Activated T-helper 17 cell treated with anti-CD3 and anti-CD28 coated beads, Interleukin-2, amount 50 U/mL, for 72 hours (primary cell): ENCODE measurements around the gene RSPH1. TPM values are rescaled to one million over a fixed set of nuclear protein-coding genes. Genes with fewer than 3 reads are reported as not detected.

Source experiments
- ATAC-seq: fragments of 150-1000 bp; cut with Tn5 transposase; replicated peaks from 2 replicates; pipeline ENCODE4 v1.10.0; 2021; ENCODE audit warnings: mild to moderate bottlenecking, moderate library complexity
- H3K27ac Mint-ChIP-seq: one replicate; pipeline ENCODE4 v1.8.0; 2022; ENCODE audit warnings: mixed read lengths
- H3K27me3 Mint-ChIP-seq: one replicate; pipeline ENCODE4 v1.8.0; 2022; ENCODE audit warnings: mixed read lengths
- H3K36me3 Mint-ChIP-seq: one replicate; pipeline ENCODE4 v1.8.0; 2022; ENCODE audit warnings: low read depth, mild to moderate bottlenecking, mixed read lengths
- H3K4me1 Mint-ChIP-seq: one replicate; pipeline ENCODE4 v1.8.0; 2022; ENCODE audit warnings: mixed read lengths
- H3K4me3 Mint-ChIP-seq: one replicate; pipeline ENCODE4 v1.8.0; 2022; ENCODE audit warnings: mild to moderate bottlenecking, mixed read lengths
- H3K9me3 Mint-ChIP-seq: one replicate; pipeline ENCODE4 v1.8.0; 2022; ENCODE audit warnings: mixed read lengths
- total RNA-seq, 2 donors: library from RNA; stranded (reverse); gene quantifications; one replicate each; pipeline ENCODE4 v1.2.3, GENCODE V29; 2022

The RSPH1 gene
- total RNA-seq = under 1 TPM in 1 of 2 donors, not detected in 1; 0.82 TPM

DNA sequence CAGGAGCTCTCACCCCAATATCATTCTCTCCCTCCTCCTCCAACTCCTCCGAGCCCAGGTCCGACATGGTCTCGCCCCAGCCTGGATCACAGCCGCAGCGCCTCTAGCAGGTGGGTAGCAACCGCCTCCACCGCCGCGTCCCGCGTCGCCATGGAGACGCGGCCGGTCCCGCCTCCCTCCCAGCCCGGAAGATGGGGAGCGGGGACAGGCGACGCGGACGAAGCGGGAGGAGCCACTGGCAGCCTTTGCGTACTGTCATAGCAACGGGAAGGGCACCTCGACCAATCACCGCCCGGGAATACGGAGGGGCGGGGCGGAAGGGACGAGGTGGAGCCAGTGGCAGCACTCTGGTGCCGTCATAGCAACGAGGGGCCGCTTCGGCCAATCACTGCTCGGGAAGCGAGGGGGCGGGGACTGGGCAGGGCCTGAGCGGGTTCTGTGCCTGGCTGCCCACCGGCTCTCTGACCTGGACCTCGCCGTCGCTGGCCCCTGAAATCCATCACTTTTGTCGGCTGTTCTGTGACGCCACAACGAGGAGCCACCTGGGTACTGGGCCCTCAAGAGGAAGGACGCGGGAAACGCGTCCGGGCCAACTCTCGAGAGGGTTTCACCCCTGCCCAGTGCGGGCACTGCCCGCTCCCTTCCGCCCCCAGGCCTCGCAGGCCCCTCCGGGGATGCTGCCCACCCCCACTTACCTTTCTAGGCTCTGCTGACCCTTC lies at the start of gene RSPH1:
Gene RSPH1 (minus strand): TSS at position 105 of the 719 bp plus-strand sequence. CDS start 38 bp downstream, at position 67.
- peaks cover 5% of the 10 kb centered on the region for H3K4me1 Mint-ChIP-seq
- H3K27me3 Mint-ChIP-seq = no peaks in the 10 kb centered on the region
- ATAC-seq = peak; percentile 99
- H3K27ac Mint-ChIP-seq = peak within 1 kb of the TSS; percentile 73
- no peaks in the 10 kb centered on the region for H3K9me3 Mint-ChIP-seq
- peak within 1 kb of the TSS; percentile 83 for H3K4me3 Mint-ChIP-seq
- no peaks in the 10 kb centered on the region for H3K36me3 Mint-ChIP-seq

DNA sequence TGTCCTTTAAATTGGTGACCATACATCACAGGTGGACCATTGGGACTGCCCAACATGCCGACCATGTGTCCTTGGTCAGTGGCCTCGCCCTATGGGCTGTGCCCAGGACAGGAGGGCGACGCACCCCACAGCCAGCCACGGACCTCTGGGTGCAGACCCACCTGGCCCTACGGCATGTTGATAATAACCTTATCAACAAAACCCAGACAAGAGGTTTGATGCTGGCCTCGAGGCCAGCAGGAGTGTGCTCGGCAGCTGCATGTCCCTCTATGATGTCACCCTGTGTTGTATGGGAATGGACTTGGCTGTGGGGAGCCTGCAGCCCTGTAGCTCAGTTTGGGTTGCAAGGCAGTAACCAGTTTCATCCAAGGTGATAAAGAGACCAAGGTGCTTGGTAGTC lies 49.7 kb upstream of the RSPH1 start:
- Mint-ChIP-seq H3K9me3 (no peaks in the 10 kb centered on the region), H3K4me1 (peaks cover 10% of the 10 kb centered on the region), H3K27ac (no peak overlapping the region), H3K4me3 (no peak overlapping the region), H3K36me3 (peaks cover 66% of the 10 kb centered on the region), H3K27me3 (no peaks in the 10 kb centered on the region)
- no peak for ATAC-seq

DNA sequence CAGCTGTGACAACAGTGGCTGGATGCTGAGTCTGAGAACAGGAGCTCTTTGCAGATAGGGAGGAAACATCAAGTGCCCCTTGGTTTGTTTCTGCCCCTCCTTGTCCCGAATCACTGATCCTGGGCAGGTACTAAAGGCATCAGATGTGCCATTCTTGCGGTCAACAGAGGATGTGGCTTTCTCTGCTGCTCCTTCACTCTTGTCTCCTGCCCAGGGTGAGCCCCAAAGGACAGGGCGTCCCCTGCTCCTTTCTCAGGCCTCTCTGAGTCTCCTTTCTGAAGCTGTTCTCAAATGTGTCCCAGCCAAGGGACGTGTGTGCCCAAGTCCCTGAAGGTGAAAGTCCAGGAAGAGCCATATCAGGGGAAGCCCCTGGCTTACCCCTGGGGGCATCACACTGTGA lies 49.3 kb upstream of the RSPH1 start:
- no peaks in the 10 kb centered on the region for H3K9me3 Mint-ChIP-seq
- no peaks in the 10 kb centered on the region for H3K27me3 Mint-ChIP-seq
- ATAC-seq = peak; percentile 39
- H3K4me3 Mint-ChIP-seq = no peak overlapping the region
- peak overlapping the region; percentile 51 for H3K27ac Mint-ChIP-seq
- H3K4me1 Mint-ChIP-seq = peaks cover 10% of the 10 kb centered on the region
- H3K36me3 Mint-ChIP-seq = peaks cover 69% of the 10 kb centered on the region

DNA sequence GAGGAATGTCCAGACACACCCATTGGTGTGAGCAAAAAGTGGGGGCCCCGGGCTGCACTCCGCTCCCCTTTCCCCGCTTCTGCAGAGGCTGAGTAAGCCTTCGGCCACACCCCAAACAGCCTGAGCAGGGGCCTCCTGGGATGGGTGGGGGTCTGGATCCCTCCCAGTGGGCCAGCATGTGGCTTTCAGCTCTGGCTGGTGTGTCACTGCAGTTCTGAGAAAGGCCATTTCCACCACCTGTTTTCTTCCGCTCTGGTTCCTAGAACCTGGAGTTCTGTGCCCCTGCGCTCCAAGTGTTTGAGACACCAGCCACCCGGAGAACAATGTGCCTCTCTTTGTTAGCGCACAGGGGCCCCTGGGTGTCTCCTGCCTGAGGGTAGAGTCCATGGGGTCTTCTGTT lies 48.5 kb upstream of the RSPH1 start:
- no peak for ATAC-seq
- Mint-ChIP-seq H3K27ac (peak overlapping the region; percentile 51), H3K4me1 (peaks cover 10% of the 10 kb centered on the region), H3K9me3 (no peaks in the 10 kb centered on the region), H3K4me3 (no peak overlapping the region), H3K36me3 (peaks cover 69% of the 10 kb centered on the region), H3K27me3 (no peaks in the 10 kb centered on the region)

DNA sequence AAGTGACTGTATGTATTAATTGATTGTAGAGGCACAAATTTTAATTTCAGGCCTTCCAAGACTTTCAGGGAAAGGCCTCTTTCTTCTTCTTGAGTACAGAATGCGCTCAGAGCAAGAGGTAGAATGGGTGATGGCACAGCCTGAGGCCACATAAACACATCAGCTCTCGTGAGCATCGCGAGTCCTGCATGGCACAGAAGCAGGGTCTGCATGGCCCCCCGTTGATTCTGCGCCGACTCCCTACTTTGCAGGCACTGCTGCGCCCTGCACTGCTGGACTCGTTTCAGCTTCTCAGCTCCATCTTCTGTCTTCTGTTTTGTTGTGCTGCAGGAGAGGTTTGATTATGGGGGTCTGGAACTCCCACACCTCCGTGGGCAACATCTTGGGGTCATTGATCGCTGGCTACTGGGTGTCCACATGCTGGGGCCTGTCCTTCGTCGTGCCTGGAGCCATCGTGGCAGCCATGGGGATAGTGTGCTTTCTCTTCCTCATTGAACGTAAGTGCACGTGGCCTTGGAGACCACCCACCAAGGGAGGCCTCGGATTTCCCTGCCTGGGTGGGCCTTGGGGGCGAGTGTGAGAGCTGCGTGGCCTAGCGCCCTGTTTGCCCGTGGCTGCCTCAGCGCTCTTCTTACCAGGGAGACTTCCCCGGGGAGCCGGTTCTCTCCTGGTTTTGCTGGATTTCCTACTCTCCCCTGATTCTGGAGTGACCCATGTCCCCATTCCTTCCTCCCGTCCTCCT lies 47.3 kb upstream of the RSPH1 start:
- no peak overlapping the region for H3K4me3 Mint-ChIP-seq
- no peak for ATAC-seq
- peaks cover 5% of the 10 kb centered on the region for H3K4me1 Mint-ChIP-seq
- peaks cover 67% of the 10 kb centered on the region for H3K36me3 Mint-ChIP-seq
- no peak overlapping the region for H3K27ac Mint-ChIP-seq
- no peaks in the 10 kb centered on the region for H3K9me3 Mint-ChIP-seq
- no peaks in the 10 kb centered on the region for H3K27me3 Mint-ChIP-seq

DNA sequence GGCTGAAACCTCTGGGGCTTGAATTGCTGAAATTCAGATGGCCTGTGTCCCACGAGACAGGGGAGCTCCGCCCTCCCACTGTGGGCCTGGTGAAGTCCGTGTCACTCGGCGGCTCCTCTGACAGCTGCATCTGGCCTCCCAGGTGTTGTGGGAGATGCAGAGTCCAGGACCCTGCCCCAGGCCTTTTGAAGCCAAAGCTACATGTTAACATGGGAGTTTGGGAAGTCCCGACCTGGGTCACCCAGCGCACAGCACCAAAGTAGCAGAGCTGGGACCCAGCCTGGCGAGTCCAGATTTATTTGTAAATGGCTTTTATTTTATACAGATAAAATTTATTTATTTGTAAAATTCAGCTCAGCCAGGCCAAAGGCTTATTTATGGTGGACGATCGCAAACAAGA lies 46.6 kb upstream of the RSPH1 start:
- Mint-ChIP-seq H3K36me3 (peaks cover 65% of the 10 kb centered on the region), H3K4me3 (no peak overlapping the region), H3K27me3 (no peaks in the 10 kb centered on the region), H3K27ac (no peak overlapping the region), H3K9me3 (no peaks in the 10 kb centered on the region), H3K4me1 (peaks cover 4% of the 10 kb centered on the region)
- ATAC-seq = no peak

DNA sequence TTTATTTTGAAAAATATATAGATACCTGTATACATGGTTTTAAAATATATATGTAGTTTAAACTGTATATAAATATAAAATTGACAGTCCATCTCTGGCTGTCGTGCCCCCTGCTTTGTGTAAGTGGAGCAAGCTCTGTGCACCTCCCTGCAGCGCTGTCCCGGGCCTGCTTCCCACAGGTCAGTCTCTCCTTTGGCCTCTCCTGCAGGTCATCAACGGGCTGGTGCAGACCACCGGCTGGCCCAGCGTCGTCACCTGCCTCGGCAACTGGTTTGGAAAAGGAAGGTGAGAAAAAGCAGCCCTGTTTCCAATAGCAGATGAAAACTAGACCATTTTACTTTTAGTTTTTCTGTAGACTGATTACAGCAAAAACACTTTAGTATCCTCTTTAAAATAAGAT lies 46.2 kb upstream of the RSPH1 start:
- H3K27me3 Mint-ChIP-seq = no peaks in the 10 kb centered on the region
- ATAC-seq = no peak
- no peak overlapping the region for H3K4me3 Mint-ChIP-seq
- no peak overlapping the region for H3K27ac Mint-ChIP-seq
- H3K4me1 Mint-ChIP-seq = peaks cover 4% of the 10 kb centered on the region
- no peaks in the 10 kb centered on the region for H3K9me3 Mint-ChIP-seq
- H3K36me3 Mint-ChIP-seq = peaks cover 61% of the 10 kb centered on the region

DNA sequence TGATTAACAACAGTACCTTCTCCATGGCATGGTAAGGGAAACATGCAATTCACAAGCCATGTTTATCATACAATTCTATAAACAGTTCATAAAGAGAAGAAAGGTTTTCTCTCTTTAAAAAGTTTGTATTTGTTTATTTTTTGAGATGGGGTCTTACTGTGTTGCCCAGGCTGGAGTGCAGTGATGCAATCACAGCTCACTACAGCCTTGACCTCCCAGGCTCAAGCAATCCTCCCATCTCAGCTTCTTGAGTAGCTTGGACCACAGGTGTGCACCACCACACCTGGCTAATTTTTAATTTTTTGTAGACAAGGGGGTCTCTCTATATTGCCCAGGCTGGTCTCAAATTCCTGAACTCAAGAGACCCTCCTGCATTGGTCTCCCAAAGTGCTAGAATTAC lies 45.6 kb upstream of the RSPH1 start:
- no peaks in the 10 kb centered on the region for H3K27me3 Mint-ChIP-seq
- peaks cover 60% of the 10 kb centered on the region for H3K36me3 Mint-ChIP-seq

DNA sequence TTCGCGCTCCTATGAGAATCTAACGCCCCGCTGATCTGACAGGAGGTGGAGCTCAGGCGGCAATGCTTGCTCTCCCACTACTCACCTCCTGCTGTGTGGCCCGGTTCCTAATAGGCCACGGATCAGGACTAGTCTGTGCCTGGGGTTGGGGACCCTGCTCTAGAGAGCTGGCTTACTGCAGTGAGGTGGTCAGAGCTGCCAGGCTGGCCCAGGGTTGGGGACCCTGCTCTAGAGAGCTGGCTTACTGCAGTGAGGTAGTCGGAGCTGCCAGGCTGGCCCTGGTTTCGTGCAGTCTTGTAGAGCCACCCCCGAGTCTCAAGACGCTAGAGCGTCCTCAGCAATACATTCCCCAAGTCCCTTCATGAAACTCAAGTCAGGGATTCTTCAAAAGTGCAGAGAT lies 45.1 kb upstream of the RSPH1 start:
- no peak for ATAC-seq
- Mint-ChIP-seq H3K27ac (no peak overlapping the region), H3K27me3 (no peaks in the 10 kb centered on the region), H3K36me3 (peaks cover 60% of the 10 kb centered on the region), H3K9me3 (no peaks in the 10 kb centered on the region), H3K4me1 (peaks cover 4% of the 10 kb centered on the region), H3K4me3 (no peak overlapping the region)

More for the DNA sequence above, 45.6 kb upstream of the RSPH1 start:
- no peak for ATAC-seq
- H3K4me3 Mint-ChIP-seq = no peak overlapping the region
- H3K27ac Mint-ChIP-seq = no peak overlapping the region
- no peaks in the 10 kb centered on the region for H3K9me3 Mint-ChIP-seq
- peaks cover 4% of the 10 kb centered on the region for H3K4me1 Mint-ChIP-seq

DNA sequence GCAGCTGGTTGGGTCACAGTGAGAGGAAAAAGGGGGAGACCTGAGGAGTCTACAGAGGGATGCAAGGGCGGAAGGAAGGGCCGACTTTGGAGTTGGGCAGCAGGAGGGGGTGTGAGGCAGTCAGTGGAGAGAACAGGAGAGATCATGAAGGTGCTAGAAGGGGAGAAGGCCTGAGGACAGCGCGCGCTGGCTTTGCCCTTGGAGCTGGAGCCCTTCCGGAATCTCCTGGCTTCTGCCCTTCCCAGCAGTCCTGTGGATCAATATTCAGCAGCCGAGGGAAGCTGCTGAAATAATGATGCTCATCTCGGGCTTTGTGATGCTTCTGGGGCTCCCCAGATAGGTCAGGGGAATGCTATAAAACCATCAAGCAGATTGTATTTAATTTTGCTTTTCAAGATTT lies 44.4 kb upstream of the RSPH1 start:
- H3K36me3 Mint-ChIP-seq = peaks cover 63% of the 10 kb centered on the region
- no peaks in the 10 kb centered on the region for H3K27me3 Mint-ChIP-seq
- no peak overlapping the region for H3K27ac Mint-ChIP-seq
- ATAC-seq = no peak
- no peaks in the 10 kb centered on the region for H3K9me3 Mint-ChIP-seq
- H3K4me1 Mint-ChIP-seq = peaks cover 4% of the 10 kb centered on the region
- no peak overlapping the region for H3K4me3 Mint-ChIP-seq

DNA sequence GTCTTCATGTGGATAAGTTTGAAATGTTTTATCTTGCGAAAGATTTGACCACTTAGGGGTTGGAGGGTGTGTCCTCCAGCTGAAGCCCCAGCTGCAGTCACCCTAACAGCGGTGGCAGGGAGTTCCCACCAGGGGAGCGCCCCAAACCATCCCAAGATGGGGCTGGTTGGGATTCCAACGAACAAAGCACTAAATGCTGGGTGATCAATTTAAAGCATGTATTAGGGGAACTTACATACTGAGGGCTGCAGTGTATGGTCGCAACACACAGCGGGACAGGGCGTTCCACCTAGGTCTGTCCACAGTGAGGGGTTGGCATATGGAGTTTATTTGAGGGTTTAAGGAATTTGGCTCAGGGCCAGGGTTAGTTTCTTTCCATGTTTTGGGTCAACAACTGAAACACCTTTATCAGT lies 43.9 kb upstream of the RSPH1 start:
- peaks cover 67% of the 10 kb centered on the region for H3K36me3 Mint-ChIP-seq
- H3K4me3 Mint-ChIP-seq = no peak overlapping the region
- ATAC-seq = no peak
- no peaks in the 10 kb centered on the region for H3K9me3 Mint-ChIP-seq
- peaks cover 4% of the 10 kb centered on the region for H3K4me1 Mint-ChIP-seq
- H3K27ac Mint-ChIP-seq = no peak overlapping the region
- no peaks in the 10 kb centered on the region for H3K27me3 Mint-ChIP-seq

DNA sequence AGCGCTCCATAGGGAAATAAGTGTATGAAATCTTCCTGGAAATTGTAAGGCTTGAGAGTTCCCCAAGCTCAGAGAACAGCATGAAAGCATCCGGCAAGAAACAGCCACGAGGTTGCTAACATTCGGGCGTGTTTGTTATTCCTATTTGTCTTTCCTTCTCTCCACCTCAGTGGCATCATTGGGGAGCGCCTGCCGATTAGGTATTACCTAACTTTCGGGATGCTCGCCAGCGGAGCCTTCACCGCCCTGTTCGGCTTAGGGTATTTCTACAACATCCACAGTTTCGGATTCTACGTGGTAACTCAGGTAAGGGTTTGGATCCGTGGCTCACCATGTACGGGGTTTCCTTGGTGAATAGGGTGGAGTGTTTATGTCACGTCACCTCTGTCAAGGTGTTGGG lies 43.3 kb upstream of the RSPH1 start:
- peaks cover 65% of the 10 kb centered on the region for H3K36me3 Mint-ChIP-seq
- no peak overlapping the region for H3K27ac Mint-ChIP-seq
- H3K4me1 Mint-ChIP-seq = peaks cover 4% of the 10 kb centered on the region
- no peaks in the 10 kb centered on the region for H3K27me3 Mint-ChIP-seq
- H3K4me3 Mint-ChIP-seq = no peak overlapping the region
- no peak for ATAC-seq
- no peaks in the 10 kb centered on the region for H3K9me3 Mint-ChIP-seq

DNA sequence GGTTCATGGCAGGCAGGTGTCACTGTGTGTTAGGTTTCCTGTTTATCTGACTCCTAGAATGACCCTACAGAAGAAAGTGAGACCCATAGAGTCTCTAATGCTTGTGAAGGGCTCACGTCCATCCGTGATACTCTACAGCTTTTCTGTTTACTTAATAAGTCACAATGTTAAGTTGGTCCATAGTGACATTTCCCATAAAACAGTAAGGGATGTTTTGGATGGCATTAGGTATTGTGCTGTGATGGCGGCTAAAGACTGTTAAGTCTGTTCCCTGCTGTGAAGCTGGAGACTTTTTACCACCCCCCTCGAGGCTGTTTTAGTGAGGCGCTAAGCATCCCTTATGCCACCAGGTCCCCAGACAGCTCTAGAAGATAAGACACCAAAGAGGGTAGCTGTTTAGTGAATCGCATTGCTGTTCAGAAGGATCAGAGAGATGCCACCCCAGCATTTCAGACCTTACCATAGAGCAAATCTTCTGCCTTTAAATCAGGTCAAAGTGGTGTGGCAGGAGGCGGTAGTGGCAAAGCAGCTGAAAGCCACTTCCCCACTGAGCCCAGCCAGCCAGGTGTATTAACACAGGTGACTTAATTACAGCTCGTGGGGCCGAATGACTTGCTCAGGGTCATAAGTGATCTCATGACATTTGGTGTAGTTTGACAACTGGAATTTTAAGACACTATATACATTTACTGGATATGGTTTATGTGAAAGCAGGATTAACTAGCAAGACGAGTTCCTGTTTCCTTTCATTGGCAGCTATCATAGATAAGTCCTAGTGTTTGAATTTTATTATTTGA lies 42.7 kb upstream of the RSPH1 start:
- peaks cover 59% of the 10 kb centered on the region for H3K36me3 Mint-ChIP-seq
- peak overlapping the region; percentile 29 for H3K27ac Mint-ChIP-seq
- no peak overlapping the region for H3K4me3 Mint-ChIP-seq
- peaks cover 2% of the 10 kb centered on the region for H3K4me1 Mint-ChIP-seq
- H3K27me3 Mint-ChIP-seq = no peaks in the 10 kb centered on the region
- H3K9me3 Mint-ChIP-seq = no peaks in the 10 kb centered on the region
- ATAC-seq = no peak

DNA sequence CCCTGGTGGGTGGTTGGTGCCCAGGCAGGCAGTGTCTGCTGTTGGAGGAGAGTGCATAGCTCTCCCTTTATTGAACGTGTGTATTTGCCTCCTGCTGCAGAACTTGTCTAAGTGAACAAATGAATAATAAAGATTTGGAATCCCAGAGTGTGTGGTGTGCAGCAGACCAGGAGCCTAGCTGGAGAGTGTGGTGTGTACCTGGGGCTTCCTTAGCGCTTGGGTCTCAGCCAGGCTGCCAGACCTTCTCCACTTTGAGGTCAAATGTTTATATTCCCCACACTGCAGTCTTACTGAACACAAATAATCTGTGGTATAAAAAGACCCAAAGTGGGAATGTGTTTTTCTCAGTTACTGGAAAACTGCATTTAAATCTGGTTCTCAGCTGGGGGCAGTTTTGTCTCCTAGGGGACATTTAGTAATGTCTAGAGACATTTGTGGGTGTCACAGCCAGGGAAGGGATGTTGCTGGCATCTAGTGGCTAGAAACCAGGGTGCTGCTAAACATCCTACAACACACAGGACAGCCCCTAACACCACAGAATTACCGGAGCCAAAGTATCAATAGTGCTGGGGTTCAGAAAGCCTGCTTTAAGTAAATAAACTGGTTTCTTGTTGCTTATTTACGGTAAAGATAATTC lies 41.2 kb upstream of the RSPH1 start:
- Mint-ChIP-seq H3K36me3 (peaks cover 49% of the 10 kb centered on the region), H3K27ac (no peak overlapping the region), H3K9me3 (no peaks in the 10 kb centered on the region), H3K27me3 (no peaks in the 10 kb centered on the region), H3K4me3 (no peak overlapping the region), H3K4me1 (no peaks in the 10 kb centered on the region)
- ATAC-seq = peak; percentile 51
